Hematopoietic multipotent progenitor cell treated with erythropoietin and hydrocortisone succinate and interleukin-3 and kit ligand, for 15 days (in vitro differentiated cells): ENCODE results near the gene GBP5.
"Not testable (repeated sequence)": the region's sequence is repeated elsewhere in the genome, so short reads cannot be mapped to it uniquely, and the experiment has no call there.

Experiments used
- DNase-seq: peaks from one replicate; pipeline ENCODE4 v3.0.0-alpha.2; 2015; ENCODE audit warnings: low spot score

The GBP5 gene

GRCh38 chr1:89280766-89281165 is 8.1 kb upstream of the GBP5 start:
- DNase-seq = no peak

GRCh38 chr1:89279011-89279466 is 6.4 kb upstream of the GBP5 start:
- DNase-seq = no peak

- no peak for DNase-seq
Observed at GRCh38 chr1:89277725-89278124, 5.1 kb upstream of the GBP5 start.

- no peak for DNase-seq
Observed at GRCh38 chr1:89276690-89277089, 4.0 kb upstream of the GBP5 start.

- DNase-seq = no peak
Observed at GRCh38 chr1:89274411-89274857, 1.8 kb upstream of the GBP5 start.

GRCh38 chr1:89273324-89273778 is 691 bp upstream of the GBP5 start:
- no peak for DNase-seq

- no peak for DNase-seq
Observed at GRCh38 chr1:89271341-89272015, 1.2 kb downstream of the GBP5 start.

- DNase-seq = no peak
Observed at GRCh38 chr1:89270423-89270822, 2.2 kb downstream of the GBP5 start.

GRCh38 chr1:89269277-89269676 is 3.4 kb downstream of the GBP5 start:
- DNase-seq = no peak

GRCh38 chr1:89262643-89263042 is 10.0 kb downstream of the GBP5 start:
- DNase-seq = no peak

- no peak for DNase-seq
Observed at GRCh38 chr1:89261926-89262515, 10.6 kb downstream of the GBP5 start.

GRCh38 chr1:89260566-89261255 is 11.9 kb downstream of the GBP5 start:
- DNase-seq = no peak

- no peak for DNase-seq
Observed at GRCh38 chr1:89260042-89260441, 12.6 kb downstream of the GBP5 start.

GRCh38 chr1:89259283-89259971 is 13.2 kb downstream of the GBP5 start:
- no peak for DNase-seq

GRCh38 chr1:89257041-89257440 is 15.6 kb downstream of the GBP5 start:
- no peak for DNase-seq

GRCh38 chr1:89255581-89255980 is 17.1 kb downstream of the GBP5 start:
- not testable (repeated sequence) for DNase-seq

- DNase-seq = no peak
Observed at GRCh38 chr1:89254658-89255287, 17.9 kb downstream of the GBP5 start.

GRCh38 chr1:89243046-89243445 is 29.6 kb downstream of the GBP5 start:
- DNase-seq = no peak
